CD1c-positive myeloid dendritic cell (primary cell): ENCODE data around the gene FBXW5.

Experiments
- DNase-seq: peaks from one replicate; pipeline ENCODE4 v3.0.0-alpha.2; 2016; ENCODE audit errors: extremely low spot score

Gene FBXW5

DNA sequence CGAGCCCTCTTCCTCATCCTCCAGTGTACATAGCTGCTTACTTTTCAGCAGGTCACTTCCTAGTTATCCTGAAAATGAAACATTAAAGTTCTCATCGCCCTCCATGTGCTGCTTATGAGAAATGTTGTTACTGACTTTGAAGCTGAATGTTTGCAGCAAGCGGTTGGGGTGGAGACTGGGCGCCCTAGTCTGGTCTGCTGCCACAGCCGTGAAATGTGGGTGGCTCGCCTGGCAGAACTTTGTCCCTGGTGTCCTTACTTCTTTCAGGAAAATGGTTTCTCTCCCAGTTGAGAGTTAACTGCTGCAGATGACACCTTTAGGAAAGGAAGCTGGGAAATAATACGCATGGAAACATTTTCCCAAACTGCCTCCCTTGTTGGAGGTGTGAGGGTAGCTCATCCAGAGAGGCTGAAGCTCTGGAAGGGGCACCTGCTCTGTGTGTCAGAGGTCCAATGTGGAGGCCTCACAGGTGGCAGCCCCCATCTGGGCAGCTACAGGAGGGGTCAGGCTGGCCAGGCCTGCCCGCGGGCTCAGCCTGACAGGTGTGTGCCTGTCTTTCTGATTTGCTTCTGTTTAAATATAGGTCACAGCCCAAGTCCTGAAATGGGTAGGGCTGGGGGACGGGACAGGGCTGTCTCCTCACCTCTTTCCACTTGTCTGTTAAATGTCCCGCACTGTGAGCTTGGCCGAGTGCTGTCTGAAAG lies 34.2 kb downstream of the FBXW5 start:
- no peak for DNase-seq

DNA sequence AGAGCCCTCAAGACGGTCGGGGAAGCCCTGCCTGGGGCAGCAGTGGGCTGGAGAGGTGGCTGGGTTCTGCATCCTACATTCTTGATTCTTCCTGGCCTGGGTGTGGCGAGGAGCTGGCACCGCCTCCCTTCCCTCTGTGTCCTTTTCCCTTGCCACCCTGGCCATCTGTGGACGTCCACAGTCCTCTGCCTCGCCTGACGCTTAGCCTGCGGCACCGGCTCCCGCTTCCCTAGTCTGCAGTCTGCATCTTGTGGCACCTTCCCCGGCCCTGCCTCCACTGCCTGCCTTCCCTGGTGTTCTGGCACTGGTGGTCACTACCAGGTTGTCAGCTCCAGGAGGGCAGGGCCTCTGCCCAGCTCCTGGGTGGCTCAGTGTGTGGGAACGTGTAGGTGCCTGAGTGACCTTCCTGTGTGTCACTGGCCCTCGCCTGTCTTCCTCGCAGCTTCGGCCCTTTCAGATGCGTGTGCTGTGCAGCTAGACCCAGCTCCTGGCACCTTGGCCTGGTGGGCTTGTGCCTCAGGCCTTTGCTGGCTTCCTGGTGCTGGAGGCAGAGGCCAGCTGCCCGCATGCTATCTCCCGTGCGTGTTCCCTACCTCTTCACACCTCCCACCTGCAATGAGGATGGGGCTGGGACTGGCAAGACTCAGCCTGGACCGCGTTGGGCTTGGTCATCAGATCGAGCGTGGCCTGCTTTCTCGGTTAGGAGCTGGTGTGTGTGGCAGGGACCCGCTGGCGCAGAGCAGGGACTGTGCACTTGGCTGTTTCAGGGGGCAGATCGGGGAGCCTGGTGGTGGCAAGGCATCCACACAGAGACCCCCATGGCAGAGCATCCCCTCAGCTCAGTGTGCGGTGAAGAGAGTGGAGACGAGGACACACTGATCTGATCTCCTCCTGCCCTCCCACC lies 37.3 kb downstream of the FBXW5 start:
- no peak for DNase-seq

DNA sequence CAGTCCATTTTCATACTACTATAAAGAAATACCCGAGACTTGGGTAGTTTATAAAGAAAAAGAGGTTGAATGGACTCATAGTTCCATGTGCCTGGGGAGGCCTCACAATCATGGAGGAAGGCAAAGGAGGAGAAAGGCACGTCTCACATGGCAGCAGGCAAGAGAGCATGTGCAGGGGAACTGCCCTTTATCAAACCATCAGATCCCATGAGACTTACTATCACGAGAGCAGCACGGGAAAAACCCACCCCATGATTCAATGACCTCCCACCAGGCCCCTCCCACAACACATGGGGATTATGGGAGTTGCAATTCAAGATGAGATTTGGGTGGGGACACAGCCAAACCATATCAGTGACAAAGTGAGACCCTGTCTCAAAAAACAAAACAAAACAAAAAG lies 38.3 kb downstream of the FBXW5 start:
- no peak for DNase-seq

- no peak for DNase-seq
These were observed 41.4 kb downstream of the FBXW5 start for GRCh38 chr9:136903041-136903554.

- peak; percentile 48 for DNase-seq
These were observed 42.2 kb downstream of the FBXW5 start for GRCh38 chr9:136902259-136902821.

DNA sequence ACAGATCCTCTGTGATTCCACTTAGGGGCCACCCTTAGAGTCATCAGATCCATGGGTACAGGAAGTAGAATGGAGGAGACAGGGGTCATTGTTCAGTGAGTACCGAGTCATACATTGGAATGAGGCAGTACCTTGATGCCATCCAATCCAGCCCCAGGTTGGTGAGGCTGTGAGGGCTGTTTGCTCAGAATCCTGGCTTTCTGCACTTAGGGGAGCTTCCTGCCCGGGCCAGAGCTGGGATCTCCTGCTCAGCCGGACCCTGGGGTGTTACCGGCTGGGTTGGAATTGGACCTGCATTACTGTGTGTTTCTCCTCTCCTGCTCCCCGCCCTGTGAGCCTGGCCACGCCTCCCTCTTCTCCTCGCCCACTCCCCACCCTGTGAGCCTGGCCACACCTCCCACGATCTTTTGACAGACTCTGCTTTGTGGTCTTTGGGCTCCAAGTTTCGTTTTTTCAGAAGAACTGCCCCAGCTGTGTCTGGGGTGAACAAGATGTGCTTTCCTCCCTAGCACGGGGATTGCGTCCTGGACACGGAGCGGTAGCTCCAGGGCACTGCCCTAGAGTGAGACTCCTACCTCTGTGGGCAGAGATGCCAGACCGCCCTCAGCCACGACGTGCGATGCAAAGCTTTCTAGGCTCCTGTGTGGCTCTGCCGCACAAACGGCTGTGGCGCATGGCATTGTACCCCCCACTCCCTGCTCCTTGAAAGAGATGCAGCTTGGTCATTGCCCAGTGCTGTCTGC lies 42.9 kb downstream of the FBXW5 start:
- peak; percentile 51 for DNase-seq

DNA sequence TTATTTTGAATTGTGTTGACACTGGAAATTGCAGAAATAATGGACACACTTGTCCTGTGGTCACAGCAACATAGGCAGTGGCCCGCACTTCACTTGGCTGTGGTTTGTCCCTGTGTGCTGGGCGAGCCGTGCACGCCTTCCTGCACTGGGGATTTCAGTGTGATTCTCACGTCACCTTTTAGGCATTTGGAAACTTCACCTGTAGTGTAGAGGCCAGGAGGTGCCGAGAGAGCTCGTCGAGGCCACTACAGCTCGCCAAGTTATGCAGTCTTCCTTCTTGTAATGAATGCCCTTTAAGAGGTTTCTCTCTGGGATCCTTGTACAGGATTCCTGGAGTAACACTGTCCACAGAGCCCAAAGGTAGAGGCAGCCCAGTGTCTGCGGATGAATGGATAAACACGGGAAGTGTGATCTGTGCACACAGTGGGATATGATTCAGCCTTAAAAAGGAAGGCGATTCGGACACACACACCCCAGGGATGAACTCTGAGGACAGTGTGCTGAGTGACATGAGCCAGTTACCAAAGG lies 43.5 kb downstream of the FBXW5 start:
- no peak for DNase-seq

DNA sequence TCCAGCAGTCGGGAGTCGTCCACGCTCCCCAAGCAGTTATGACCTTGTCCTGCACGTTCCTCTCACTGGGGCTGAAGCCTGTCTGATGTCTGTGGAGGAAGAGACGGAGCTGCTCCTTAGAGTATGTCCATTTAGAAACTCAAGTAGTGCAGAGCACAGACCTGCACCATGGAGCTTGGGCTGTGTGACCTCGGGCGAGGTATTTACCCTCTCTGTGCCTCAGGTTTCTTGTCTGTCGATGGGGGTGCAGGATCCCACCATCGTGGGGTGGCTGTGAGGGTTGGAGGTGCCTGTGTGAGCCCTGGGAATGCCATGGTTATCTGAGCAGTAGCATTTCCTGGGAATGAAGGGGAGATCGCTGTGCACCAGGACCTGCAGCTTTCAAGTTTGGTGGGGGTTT lies 44.0 kb downstream of the FBXW5 start:
- no peak for DNase-seq

- no peak for DNase-seq
These were observed 45.3 kb downstream of the FBXW5 start for GRCh38 chr9:136899196-136899595.

DNA sequence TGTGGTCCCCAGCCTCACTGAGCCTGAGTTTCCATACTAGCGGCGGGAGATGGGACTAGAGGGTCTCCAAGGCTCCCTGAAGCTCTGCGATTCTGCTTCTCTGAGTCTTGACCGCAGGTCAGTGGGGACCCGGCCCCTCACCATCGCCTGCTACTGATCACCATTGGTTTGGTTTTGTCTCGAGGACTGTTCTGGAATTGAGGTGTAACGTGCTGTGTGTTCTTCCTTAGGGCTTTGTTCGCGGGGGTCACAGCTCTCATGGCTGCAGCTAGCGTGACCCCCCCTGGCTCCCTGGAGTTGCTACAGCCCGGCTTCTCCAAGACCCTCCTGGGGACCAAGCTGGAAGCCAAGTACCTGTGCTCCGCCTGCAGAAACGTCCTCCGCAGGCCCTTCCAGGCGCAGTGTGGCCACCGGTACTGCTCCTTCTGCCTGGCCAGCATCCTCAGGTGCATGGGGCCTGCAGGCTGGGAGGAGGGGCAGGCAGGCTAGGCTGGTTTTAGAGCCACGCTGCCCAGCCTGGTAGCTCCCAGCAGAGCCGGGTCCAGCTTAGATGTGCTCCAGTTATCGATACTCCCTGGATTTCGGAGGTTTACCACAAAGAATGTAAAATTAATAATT lies 45.9 kb downstream of the FBXW5 start:
- no peak for DNase-seq

GRCh38 chr9:136896027-136896426 lies 48.5 kb downstream of the FBXW5 start:
- DNase-seq = no peak

- DNase-seq = no peak
These were observed 53.9 kb downstream of the FBXW5 start for GRCh38 chr9:136890661-136891060.
